Endothelial cell of umbilical vein (primary cell): ENCODE data around the gene RBP4. TPM values are rescaled to one million over a fixed set of nuclear protein-coding genes. Genes with fewer than 3 reads are reported as not detected.

Experiments used
- BruUV-seq: library from RNA; stranded (reverse); fragments of 400-500 nt; replicated peaks from 2 replicates; lab custom pipeline; 2021; lab: Mats Ljungman, UMichigan
- CTCF ChIA-PET: fragments of 300-600, 350-600 bp; sonication (Branson Sonifier 250); formaldehyde crosslinking; loops from one replicate; lab custom pipeline; 2021; ENCODE audit warnings: antibody characterized with exemption, inconsistent platforms; lab: Charles Lee
- POLR2A ChIA-PET: fragments of 300-600, 350-600 bp; sonication (Branson Sonifier 250); formaldehyde crosslinking; loops from one replicate; lab custom pipeline; 2021; ENCODE audit warnings: antibody characterized with exemption, inconsistent platforms; lab: Charles Lee
- DNase-seq: peaks from one replicate; pipeline ENCODE4 v3.0.0-alpha.2; 2011; ENCODE audit warnings: low read depth, low spot score
- FAIRE-seq: peaks from 2 replicates; lab custom pipeline; 2011; peaks lifted over from hg19 to GRCh38; lab: Jason Lieb, UNC
- H2AFZ ChIP-seq: 2 replicates; pipeline ENCODE4 v1.6.0; 2012; ENCODE audit warnings: low read depth, low read length, control low read depth, inconsistent platforms
- H3K27ac ChIP-seq: 2 replicates; pipeline ENCODE4 v1.5.1; 2011; ENCODE audit warnings: low read depth, mild to moderate bottlenecking, control low read depth, low read length, moderate library complexity; ENCODE audit not compliant: insufficient read depth
- H3K27me3 ChIP-seq, 2 experiments: 2 replicates each; pipeline versions ENCODE4 v1.6.0 to v1.6.1; 2011; ENCODE audit warnings: low read length in 2 of 2, mixed read lengths in 1 of 2; ENCODE audit not compliant: control insufficient read depth in 2 of 2, insufficient read depth in 2 of 2
- H3K36me3 ChIP-seq, 2 experiments: 2 replicates in 1 of 2; 3 replicates in 1 of 2; pipeline ENCODE4 v1.5.1; 2011; ENCODE audit warnings: low read length in 2 of 2, mild to moderate bottlenecking in 1 of 2, moderate library complexity in 1 of 2; ENCODE audit not compliant: control insufficient read depth in 2 of 2, insufficient read depth in 2 of 2; ENCODE audit errors: extremely low read depth in 1 of 2
- H3K4me1 ChIP-seq: 3 replicates; pipeline ENCODE4 v1.5.1; 2011; ENCODE audit warnings: mild to moderate bottlenecking, low read length; ENCODE audit not compliant: control insufficient read depth, insufficient read depth; ENCODE audit errors: extremely low read depth
- H3K4me2 ChIP-seq: 2 replicates; pipeline ENCODE4 v1.6.1; 2011; ENCODE audit warnings: low read length, control low read depth, mixed read lengths; ENCODE audit not compliant: insufficient read depth
- H3K4me3 ChIP-seq, 3 experiments: fragments of 200-600 bp in 1 of 3; sonication (generic), shearing (Covaris generic) in 1 of 3; replicated peaks in 1 of 3; 2 replicates each; pipeline ENCODE4 v1.5.1; 2011 to 2016; ENCODE audit warnings: control low read depth in 3 of 3, low read length in 3 of 3, mild to moderate bottlenecking in 2 of 3, inconsistent platforms in 1 of 3, low read depth in 1 of 3, moderate library complexity in 1 of 3; ENCODE audit not compliant: insufficient read depth in 1 of 3
- H3K79me2 ChIP-seq: 2 replicates; pipeline ENCODE4 v1.6.0; 2012; ENCODE audit warnings: low read length, inconsistent platforms; ENCODE audit not compliant: control insufficient read depth, insufficient read depth
- H3K9ac ChIP-seq: replicated peaks from 2 replicates; pipeline ENCODE3; 2011; ENCODE audit warnings: low read length, control low read depth; ENCODE audit not compliant: insufficient read depth; ENCODE audit errors: extremely low read depth
- H3K9me1 ChIP-seq: replicated peaks from 3 replicates; pipeline ENCODE4 v1.6.0; 2011; ENCODE audit warnings: mild to moderate bottlenecking, low read length; ENCODE audit not compliant: control insufficient read depth, insufficient read depth; ENCODE audit errors: extremely low read depth
- H3K9me3 ChIP-seq: replicated peaks from 2 replicates; pipeline ENCODE4 v1.5.1; 2012; ENCODE audit warnings: low read length, inconsistent platforms; ENCODE audit not compliant: control insufficient read depth, insufficient read depth
- H4K20me1 ChIP-seq: replicated peaks from 2 replicates; pipeline ENCODE3; 2011; ENCODE audit warnings: mild to moderate bottlenecking, low read length; ENCODE audit not compliant: control insufficient read depth, insufficient read depth; ENCODE audit errors: extremely low read depth
- EZH2 ChIP-seq: IDR thresholded peaks from 2 replicates; pipeline ENCODE4 v1.6.1; 2012; ENCODE audit warnings: borderline replicate concordance, low read depth, mild to moderate bottlenecking, moderate library complexity, low read length, inconsistent platforms; ENCODE audit not compliant: severe bottlenecking
- FOS ChIP-seq: IDR thresholded peaks from 2 replicates; pipeline ENCODE4 v1.6.1; 2011; ENCODE audit warnings: mild to moderate bottlenecking, low read length, moderate library complexity, borderline replicate concordance; ENCODE audit not compliant: insufficient read depth
- GATA2 ChIP-seq: IDR thresholded peaks from 2 replicates; pipeline ENCODE4 v1.7.0; 2011; ENCODE audit warnings: low read depth, mild to moderate bottlenecking, moderate library complexity, mixed read lengths, low read length; ENCODE audit not compliant: insufficient read length, insufficient read depth
- JUN ChIP-seq: IDR thresholded peaks from 2 replicates; pipeline ENCODE4 v1.6.1; 2011; ENCODE audit warnings: borderline replicate concordance, low read depth; ENCODE audit not compliant: insufficient read length, insufficient read depth
- MYC ChIP-seq: IDR thresholded peaks from one replicate; pipeline ENCODE4 v1.6.1; 2011; ENCODE audit warnings: mild to moderate bottlenecking, low read depth, low read length
- POLR2A ChIP-seq: IDR thresholded peaks from 2 replicates; pipeline ENCODE4 v1.6.1; 2012; ENCODE audit warnings: low read depth, mild to moderate bottlenecking, control low read depth, low read length
- POLR2AphosphoS5 ChIP-seq: IDR thresholded peaks from 2 replicates; pipeline ENCODE4 v1.6.1; 2012; ENCODE audit warnings: low read depth, mild to moderate bottlenecking, control low read depth, low read length, moderate library complexity; ENCODE audit not compliant: insufficient read depth
- dilution Hi-C: fragments of 300-500 bp; cut with MboI; formaldehyde crosslinking; loops from one replicate; pipeline ENCODE4 v1.15.0; 2019; ENCODE audit warnings: low sequenced_read_pairs; ENCODE audit not compliant: extremely low pct_ligation_motif_present
- intact Hi-C: fragments of 100-400 bp; cut with micrococcal nuclease; formaldehyde crosslinking; loops from one replicate; pipeline ENCODE4 v1.10.0; 2022
- polyA plus RNA-seq, 4 experiments: library from polyadenylated mRNA; depleted of rRNA in 3 of 4; stranded (reverse) in 3 of 4; unstranded in 1 of 4; fragments of >200 nt; gene quantifications; 2 replicates each; pipeline versions ENCODE4 v1.2.1 to v1.2.3, GENCODE V29; 2011 to 2012; ENCODE audit warnings: missing spikeins in 1 of 4
- total RNA-seq: library from RNA; stranded (reverse); gene quantifications from 2 replicates; pipeline ENCODE4 v1.2.3, GENCODE V29; 2021
- TF ChIP-seq, protein P1 (sequence below): IDR thresholded peaks from 2 replicates; pipeline ENCODE4 v1.6.1; 2011; ENCODE audit not compliant: insufficient read depth, insufficient read length
- TF ChIP-seq, protein P2 (sequence below), 2 donors: IDR thresholded peaks; 1 replicate in 1 of 2; 2 replicates in 1 of 2; pipeline ENCODE4 v1.5.1; 2011; ENCODE audit warnings: low read length in 2 of 2, mild to moderate bottlenecking in 2 of 2, moderate library complexity in 2 of 2, control low read depth in 1 of 2, inconsistent platforms in 1 of 2, low read depth in 1 of 2; ENCODE audit not compliant: insufficient read depth in 1 of 2; ENCODE audit errors: extremely low read depth in 1 of 2

Gene RBP4
- total and polyA plus RNA-seq, 2 donors (not counting 3 experiments of a cell fraction or from before 2014, with no cell fraction given) = not detected

DNA sequence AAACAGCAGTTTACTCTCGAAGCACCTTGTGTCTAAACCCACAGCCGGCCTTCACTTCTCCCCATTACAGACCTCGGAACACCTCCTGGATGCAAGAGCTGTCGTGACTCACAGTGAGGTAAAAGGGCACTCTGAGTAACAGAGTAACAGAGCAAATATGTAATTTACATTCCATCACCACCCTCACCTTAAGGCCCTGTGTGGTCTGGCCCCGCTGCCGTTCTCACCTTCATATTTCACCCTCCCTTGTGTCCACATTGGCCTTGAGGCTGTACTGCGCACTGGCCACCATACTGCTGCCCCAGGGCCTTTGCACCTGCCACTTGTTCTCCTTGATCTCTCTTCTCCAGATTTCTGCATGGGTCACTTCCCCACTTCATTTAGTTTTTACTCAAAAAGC lies 21.9 kb downstream of the RBP4 start:
- Histone ChIP-seq H3K27me3 (peaks cover 0 to 2% of the 10 kb centered on the region in 2 experiments), H3K4me1 (no peaks in the 10 kb centered on the region), H3K9me3 (no peaks in the 10 kb centered on the region), H3K27ac (no peak overlapping the region), H3K4me3 (no peak overlapping the region), H3K9me1 (no peaks in the 10 kb centered on the region), H3K9ac (no peak overlapping the region), H3K4me2 (no peak overlapping the region), H4K20me1 (no peaks in the 10 kb centered on the region), H3K79me2 (no peaks in the 10 kb centered on the region), H2AFZ (no peak overlapping the region), H3K36me3 (no peaks in the 10 kb centered on the region)
- FAIRE-seq = no peak
- dilution Hi-C loops (no loop called here), intact Hi-C loops (no loop called here)
- CTCF ChIA-PET = no interaction called here
- POLR2A ChIA-PET = no interaction called here
- no TSS peak for BruUV-seq
- DNase-seq = no peak
- TF ChIP-seq POLR2AphosphoS5 = no peak
- no peak for TF ChIP-seq EZH2
- TF ChIP-seq, protein P1, sequence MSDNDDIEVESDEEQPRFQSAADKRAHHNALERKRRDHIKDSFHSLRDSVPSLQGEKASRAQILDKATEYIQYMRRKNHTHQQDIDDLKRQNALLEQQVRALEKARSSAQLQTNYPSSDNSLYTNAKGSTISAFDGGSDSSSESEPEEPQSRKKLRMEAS = no peak
- TF ChIP-seq MYC = no peak
- no peak for TF ChIP-seq POLR2A

DNA sequence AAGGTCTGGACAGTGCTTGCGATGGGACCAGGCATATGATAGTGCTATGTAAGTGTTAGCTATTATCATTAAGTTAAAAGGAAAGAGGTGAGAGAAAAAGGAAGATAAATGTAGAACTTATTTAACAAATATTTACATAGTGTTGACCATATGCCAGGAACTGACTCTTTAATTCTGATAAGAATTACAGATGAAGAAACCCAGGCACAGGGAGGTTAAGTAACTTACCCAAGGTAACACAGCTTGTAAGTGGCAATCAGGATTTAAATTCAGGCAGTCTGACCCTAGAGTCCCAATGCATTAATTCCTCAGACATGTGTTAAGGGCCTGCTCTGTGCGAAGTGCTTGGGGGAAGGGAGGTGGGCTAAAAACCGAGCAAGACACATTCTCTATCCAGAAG lies 23.5 kb downstream of the RBP4 start:
- H3K4me3 ChIP-seq = no peak overlapping the region
- FAIRE-seq = no peak
- no peak overlapping the region for H3K27ac ChIP-seq
- ChIA-PET CTCF (no interaction called here), POLR2A (no interaction called here)
- no peak overlapping the region for H3K9ac ChIP-seq
- no peaks in the 10 kb centered on the region for H3K9me1 ChIP-seq
- dilution Hi-C loops = no loop called here
- TF ChIP-seq FOS (no peak), EZH2 (no peak), JUN (no peak), MYC (no peak), POLR2AphosphoS5 (no peak), POLR2A (no peak), GATA2 (no peak)
- TF ChIP-seq, protein P2, sequence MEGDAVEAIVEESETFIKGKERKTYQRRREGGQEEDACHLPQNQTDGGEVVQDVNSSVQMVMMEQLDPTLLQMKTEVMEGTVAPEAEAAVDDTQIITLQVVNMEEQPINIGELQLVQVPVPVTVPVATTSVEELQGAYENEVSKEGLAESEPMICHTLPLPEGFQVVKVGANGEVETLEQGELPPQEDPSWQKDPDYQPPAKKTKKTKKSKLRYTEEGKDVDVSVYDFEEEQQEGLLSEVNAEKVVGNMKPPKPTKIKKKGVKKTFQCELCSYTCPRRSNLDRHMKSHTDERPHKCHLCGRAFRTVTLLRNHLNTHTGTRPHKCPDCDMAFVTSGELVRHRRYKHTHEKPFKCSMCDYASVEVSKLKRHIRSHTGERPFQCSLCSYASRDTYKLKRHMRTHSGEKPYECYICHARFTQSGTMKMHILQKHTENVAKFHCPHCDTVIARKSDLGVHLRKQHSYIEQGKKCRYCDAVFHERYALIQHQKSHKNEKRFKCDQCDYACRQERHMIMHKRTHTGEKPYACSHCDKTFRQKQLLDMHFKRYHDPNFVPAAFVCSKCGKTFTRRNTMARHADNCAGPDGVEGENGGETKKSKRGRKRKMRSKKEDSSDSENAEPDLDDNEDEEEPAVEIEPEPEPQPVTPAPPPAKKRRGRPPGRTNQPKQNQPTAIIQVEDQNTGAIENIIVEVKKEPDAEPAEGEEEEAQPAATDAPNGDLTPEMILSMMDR (IDR thresholded peaks at IDR 0.05; ENCODE audit: extremely low read depth in 1 of 2, insufficient read depth in 1 of 2, low read depth in 1 of 2, low read length in 2 of 2) = no peak
- TF ChIP-seq, protein P1 = no peak
- no peak overlapping the region for H2AFZ ChIP-seq
- no peak for DNase-seq
- peaks cover 2% of the 10 kb centered on the region in 2 experiments for H3K27me3 ChIP-seq
- no peaks in the 10 kb centered on the region for H3K36me3 ChIP-seq
- no peaks in the 10 kb centered on the region for H3K79me2 ChIP-seq
- H4K20me1 ChIP-seq = no peaks in the 10 kb centered on the region
- no peak overlapping the region for H3K4me2 ChIP-seq
- no TSS peak for BruUV-seq
- no peaks in the 10 kb centered on the region for H3K9me3 ChIP-seq
- intact Hi-C loops = no loop called here
- peaks cover 3% of the 10 kb centered on the region for H3K4me1 ChIP-seq
